AG09309 (cell line): ENCODE measurements around the gene PCP4.

ENCODE experiments used
- DNase-seq: peaks from one replicate; pipeline ENCODE4 v3.0.0-alpha.2; 2010; ENCODE audit warnings: low read depth
- H3K4me3 ChIP-seq: 2 replicates; pipeline ENCODE4 v1.5.1; 2011; ENCODE audit warnings: mild to moderate bottlenecking, low read depth, low read length, moderate library complexity; ENCODE audit not compliant: control insufficient read depth
- CTCF ChIP-seq: IDR thresholded peaks from 2 replicates; pipeline ENCODE4 v1.5.1; 2011; ENCODE audit warnings: mild to moderate bottlenecking, low read depth, low read length, inconsistent platforms; ENCODE audit not compliant: insufficient read depth, control insufficient read depth; ENCODE audit errors: missing control alignments

Gene PCP4

GRCh38 chr21:39867198-39867650, at the start of gene PCP4:
Gene PCP4 (plus strand): TSS chr21:39867438. CDS start chr21:39867502, 64 bp downstream.
- DNase-seq, result no peak
- TF ChIP-seq CTCF, result peak; percentile 78
- no peak within 1 kb of the TSS for H3K4me3 ChIP-seq

GRCh38 chr21:39818557-39818956, 48.7 kb upstream of the PCP4 start:
- TF ChIP-seq CTCF, result no peak
- DNase-seq, result no peak
- no peak overlapping the region for H3K4me3 ChIP-seq

- TF ChIP-seq CTCF, result no peak
- DNase-seq, result no peak
- H3K4me3 ChIP-seq, result no peak overlapping the region
These were observed 45.2 kb upstream of the PCP4 start for GRCh38 chr21:39822042-39822441.

- no peak for DNase-seq
- no peak overlapping the region for H3K4me3 ChIP-seq
- no peak for TF ChIP-seq CTCF
These were observed 42.0 kb upstream of the PCP4 start for GRCh38 chr21:39825250-39825649.

GRCh38 chr21:39834543-39834942, 32.7 kb upstream of the PCP4 start:
- H3K4me3 ChIP-seq, result no peak overlapping the region
- TF ChIP-seq CTCF, result no peak
- DNase-seq, result no peak

- no peak for TF ChIP-seq CTCF
- H3K4me3 ChIP-seq, result no peak overlapping the region
- DNase-seq, result no peak
These were observed 29.3 kb upstream of the PCP4 start for GRCh38 chr21:39837861-39838359.
